HepG2 (cell line): Measurements from ENCODE around the gene TPM1. TPM values are rescaled to one million over a fixed set of nuclear protein-coding genes. Genes with fewer than 3 reads are reported as not detected.

ENCODE experiments used
- ATAC-seq: fragments of 200-7000 bp; cut with Tn5 transposase; 3 replicates; pipeline ENCODE4 v1.9.1; 2020; ENCODE audit warnings: mild to moderate bottlenecking, moderate library complexity
- BruUV-seq: library from RNA; stranded (reverse); fragments of 400-500 nt; replicated peaks from 2 replicates; lab custom pipeline; 2021; lab: Mats Ljungman, UMichigan
- CTCF ChIA-PET: fragments of 300-600 bp; formaldehyde crosslinking; extraction: SDS; loops from one replicate; lab custom pipeline; 2021; ENCODE audit warnings: low total read pairs, inconsistent platforms, low intra/inter-chr PET ratio; lab: Yijun Ruan, JAX
- POLR2A ChIA-PET: fragments of 350-600 bp; sonication (Branson Sonifier 250); formaldehyde crosslinking; loops from one replicate; lab custom pipeline; 2020; ENCODE audit warnings: antibody characterized with exemption, inconsistent platforms; lab: Yijun Ruan, JAX
- DNase-seq: peaks from one replicate; pipeline ENCODE4 v3.0.0-alpha.2; 2015; ENCODE audit warnings: low spot score
- FAIRE-seq: peaks from 3 replicates; lab custom pipeline; 2011; peaks lifted over from hg19 to GRCh38; lab: Jason Lieb, UNC
- H2AFZ ChIP-seq: one replicate; pipeline ENCODE4 v1.6.1; 2011; ENCODE audit warnings: low read length, inconsistent platforms
- H3K27ac ChIP-seq: fragments of 300-600 bp; 3 replicates; pipeline ENCODE4 v1.8.0; 2011; ENCODE audit warnings: mixed run types, mild to moderate bottlenecking, mixed read lengths, low read length, inconsistent platforms; ENCODE audit not compliant: insufficient read depth; ENCODE audit errors: extremely low read length
- H3K27me3 ChIP-seq, 2 experiments: fragments of 200-600 bp in 1 of 2; 2 replicates in 1 of 2; 3 replicates in 1 of 2; pipeline versions ENCODE4 v1.6.0 to v1.8.0; 2011; ENCODE audit warnings: low read length in 2 of 2, mild to moderate bottlenecking in 2 of 2, moderate library complexity in 2 of 2, inconsistent platforms in 1 of 2; ENCODE audit not compliant: insufficient read depth in 2 of 2, control insufficient read depth in 1 of 2
- H3K36me3 ChIP-seq, 2 experiments: fragments of 200-600 bp in 1 of 2; replicated peaks in 1 of 2; 2 replicates in 1 of 2; 3 replicates in 1 of 2; pipeline versions ENCODE4 v1.5.1 to v1.8.0; 2011; ENCODE audit warnings: low read length in 2 of 2, inconsistent platforms in 1 of 2; ENCODE audit not compliant: insufficient read depth in 2 of 2, control insufficient read depth in 1 of 2
- H3K4me1 ChIP-seq: 2 replicates; pipeline ENCODE4 v1.5.1; 2012; ENCODE audit warnings: low read length, inconsistent platforms; ENCODE audit not compliant: insufficient read depth
- H3K4me2 ChIP-seq: 2 replicates; pipeline ENCODE4 v1.6.0; 2011; ENCODE audit warnings: low read depth, low read length, inconsistent platforms
- H3K4me3 ChIP-seq, 3 experiments: fragments of 200-600 bp in 1 of 3; sonication (generic), shearing (Covaris generic) in 1 of 3; replicated peaks in 1 of 3; 2 replicates each; pipeline ENCODE4 v1.5.1; 2011 to 2016; ENCODE audit warnings: low read length in 3 of 3, inconsistent platforms in 2 of 3, low read depth in 2 of 3, mild to moderate bottlenecking in 2 of 3, control low read depth in 1 of 3, mixed read lengths in 1 of 3; ENCODE audit not compliant: insufficient read depth in 1 of 3
- H3K79me2 ChIP-seq: one replicate; pipeline ENCODE4 v1.6.1; 2011; ENCODE audit warnings: low read length, inconsistent platforms; ENCODE audit not compliant: insufficient read depth
- H3K9ac ChIP-seq: 2 replicates; pipeline ENCODE4 v1.6.0; 2011; ENCODE audit warnings: mild to moderate bottlenecking, low read depth, low read length, inconsistent platforms; ENCODE audit not compliant: insufficient read depth
- H3K9me3 ChIP-seq: 2 replicates; pipeline ENCODE4 v1.5.1; 2012; ENCODE audit warnings: mild to moderate bottlenecking, low read length
- H4K20me1 ChIP-seq: 2 replicates; pipeline ENCODE4 v1.6.0; 2011; ENCODE audit warnings: inconsistent platforms, mild to moderate bottlenecking, low read length, moderate library complexity; ENCODE audit not compliant: insufficient read depth
- CBX1 ChIP-seq: IDR thresholded peaks from one replicate; pipeline ENCODE4 v1.6.1; 2016; ENCODE audit warnings: antibody characterized with exemption, low read depth
- DMAP1 ChIP-seq: IDR thresholded peaks from 2 replicates; pipeline ENCODE4 v1.6.1; 2016
- FOXK1 ChIP-seq: sonication (generic); formaldehyde crosslinking; IDR thresholded peaks from 2 replicates; pipeline ENCODE4 v1.4.0; 2020; ENCODE audit warnings: low read depth, missing genetic modification reagents, borderline replicate concordance
- IKZF5 ChIP-seq: IDR thresholded peaks from 2 replicates; pipeline ENCODE4 v1.6.1; 2018; ENCODE audit warnings: missing genetic modification reagents, mild to moderate bottlenecking, missing compliant biosample characterization
- JARID2 ChIP-seq: sonication (generic); formaldehyde crosslinking; IDR thresholded peaks from 2 replicates; pipeline ENCODE4 v1.8.1; 2023; ENCODE audit warnings: missing genetic modification reagents, inconsistent platforms; ENCODE audit not compliant: insufficient replicate concordance
- KMT2B ChIP-seq: IDR thresholded peaks from 2 replicates; pipeline ENCODE4 v1.6.1; 2016; ENCODE audit warnings: missing genetic modification reagents, missing compliant biosample characterization
- NFE2L2 ChIP-seq: fragments of 150-350 bp; IDR thresholded peaks from 2 replicates; pipeline ENCODE4 v1.6.1; 2014; ENCODE audit warnings: low read length
- POLR2A ChIP-seq, 2 experiments: IDR thresholded peaks; 2 replicates each; pipeline ENCODE4 v1.6.1; 2011; ENCODE audit warnings: low read depth in 2 of 2, low read length in 2 of 2, mild to moderate bottlenecking in 1 of 2, moderate library complexity in 1 of 2; ENCODE audit not compliant: insufficient read depth in 1 of 2
- SNAPC5 ChIP-seq: sonication (generic); formaldehyde crosslinking; IDR thresholded peaks from 2 replicates; pipeline ENCODE4 v1.8.1; 2023; ENCODE audit warnings: mild to moderate bottlenecking, missing genetic modification reagents, borderline replicate concordance
- TCF12 ChIP-seq, 2 experiments: fragments of 450-650 bp in 1 of 2; sonication (generic) in 1 of 2; formaldehyde crosslinking in 1 of 2; IDR thresholded peaks; 2 replicates each; pipeline versions ENCODE4 v1.6.1 to v1.8.0; 2017 to 2022; ENCODE audit warnings: antibody characterized with exemption in 1 of 2, mild to moderate bottlenecking in 1 of 2, missing genetic modification reagents in 1 of 2, moderate library complexity in 1 of 2
- ZFX ChIP-seq: sonication (generic); formaldehyde crosslinking; IDR thresholded peaks from 2 replicates; pipeline ENCODE4 v1.4.0; 2020; ENCODE audit warnings: mild to moderate bottlenecking, low read depth, missing genetic modification reagents, moderate library complexity
- ZIK1 ChIP-seq: sonication (generic); formaldehyde crosslinking; IDR thresholded peaks from 2 replicates; pipeline ENCODE4 v1.5.0; 2020; ENCODE audit warnings: mild to moderate bottlenecking, low read depth, missing genetic modification reagents, borderline replicate concordance
- ZNF234 ChIP-seq: sonication (generic); formaldehyde crosslinking; conservative IDR thresholded peaks from 2 replicates; pipeline ENCODE4 v1.5.1; 2020; ENCODE audit warnings: mild to moderate bottlenecking, missing genetic modification reagents
- ZNF34 ChIP-seq: sonication (generic); formaldehyde crosslinking; IDR thresholded peaks from 2 replicates; pipeline ENCODE4 v1.4.0; 2020; ENCODE audit warnings: mild to moderate bottlenecking, missing genetic modification reagents, borderline replicate concordance
- ZNF44 ChIP-seq: sonication (generic); formaldehyde crosslinking; IDR thresholded peaks from 2 replicates; pipeline ENCODE4 v1.5.1; 2020; ENCODE audit warnings: mild to moderate bottlenecking, missing genetic modification reagents
- ZNF513 ChIP-seq: sonication (generic); formaldehyde crosslinking; conservative IDR thresholded peaks from 2 replicates; pipeline ENCODE4 v1.5.0; 2020; ENCODE audit warnings: missing genetic modification reagents
- ZNF564 ChIP-seq: sonication (generic); formaldehyde crosslinking; IDR thresholded peaks from 2 replicates; pipeline ENCODE4 v1.8.1; 2023; ENCODE audit warnings: mild to moderate bottlenecking, missing genetic modification reagents
- ZNF598 ChIP-seq: sonication (generic); formaldehyde crosslinking; IDR thresholded peaks from 2 replicates; pipeline ENCODE4 v1.5.1; 2020; ENCODE audit warnings: mild to moderate bottlenecking, missing genetic modification reagents, borderline replicate concordance
- ZNF629 ChIP-seq: sonication (generic); formaldehyde crosslinking; conservative IDR thresholded peaks from 2 replicates; pipeline ENCODE4 v1.5.0; 2020; ENCODE audit warnings: missing genetic modification reagents
- WGBS: methylation state at CpG from one replicate; pipeline ENCODE4 v1.1.6; 2017; ENCODE audit warnings: low lambda C conversion rate; 5-methylcytosine and 5-hydroxymethylcytosine counted together
- in situ Hi-C: cut with HindIII; loops from 2 replicates; pipeline ENCODE4 v1.10.0; 2017; ENCODE audit warnings: low pct_unique_long_range_greater_than_20kb; ENCODE audit not compliant: extremely low pct_ligation_motif_present
- intact Hi-C: fragments of 100-400 bp; cut with micrococcal nuclease; formaldehyde crosslinking; loops from one replicate; pipeline ENCODE4 v1.10.0; 2022; ENCODE audit not compliant: unreplicated experiment
- polyA plus RNA-seq, 8 experiments: library from polyadenylated mRNA; depleted of rRNA in 3 of 8; stranded (reverse) in 7 of 8; unstranded in 1 of 8; fragments of >200 nt; fragmentation: Illumina TruSeq in 4 of 8; extraction: Trizol in 4 of 8; gene quantifications; 2 replicates each; pipeline versions ENCODE4 v1.2.1 to v1.2.3, GENCODE V29; 2011 to 2016; ENCODE audit warnings: low read depth in 4 of 8, missing spikeins in 1 of 8, mixed read lengths in 1 of 8; ENCODE audit not compliant: insufficient read depth in 1 of 8
- total RNA-seq, 5 experiments: library from RNA; depleted of rRNA; stranded (reverse); fragments of >200 nt; fragmentation: Illumina TruSeq; extraction: Trizol; gene quantifications; 2 replicates each; pipeline ENCODE4 v1.2.3, GENCODE V29; 2016; ENCODE audit warnings: low read depth in 1 of 5

The TPM1 gene
- total and polyA plus RNA-seq, 2 of the 13 experiments (the other 11 are each of a cell fraction or from before 2014, with no cell fraction given): 98.9 to 109 TPM

GRCh38 chr15:63029676-63030075 lies 12.9 kb upstream of the TPM1 start:
- Histone ChIP-seq H3K9ac (no peak overlapping the region), H3K27me3 (no peaks in the 10 kb centered on the region), H3K4me2 (no peak overlapping the region), H2AFZ (no peak overlapping the region), H3K4me3 (no peak overlapping the region), H3K36me3 (no peaks in the 10 kb centered on the region), H4K20me1 (no peaks in the 10 kb centered on the region), H3K4me1 (peaks cover 10% of the 10 kb centered on the region), H3K9me3 (no peaks in the 10 kb centered on the region), H3K27ac (no peak overlapping the region), H3K79me2 (no peaks in the 10 kb centered on the region)
- FAIRE-seq (no peak), ATAC-seq (no peak), DNase-seq (no peak)
- TF ChIP-seq IKZF5 (CRISPR knock-in tag): no peak
- TF ChIP-seq ZNF34: no peak
- no peak for TF ChIP-seq CBX1
- TF ChIP-seq ZNF44 (CRISPR knock-in tag): no peak
- TF ChIP-seq ZNF598 (CRISPR knock-in tag): no peak
- POLR2A ChIA-PET: no interaction called here
- intact Hi-C loops: no loop called here
- CTCF ChIA-PET: no interaction called here
- in situ Hi-C loops: no loop called here
- 75% methylated on average over 5 of the region's 5 CpGs for WGBS
- BruUV-seq: no TSS peak

GRCh38 chr15:63030101-63030551 lies 12.4 kb upstream of the TPM1 start:
- H3K4me1 ChIP-seq: peaks cover 10% of the 10 kb centered on the region
- H3K4me3 ChIP-seq: no peak overlapping the region
- no peaks in the 10 kb centered on the region for H3K79me2 ChIP-seq
- H3K9ac ChIP-seq: no peak overlapping the region
- H3K9me3 ChIP-seq: no peaks in the 10 kb centered on the region
- in situ Hi-C loops: no loop called here
- FAIRE-seq: no peak
- BruUV-seq: no TSS peak
- no peaks in the 10 kb centered on the region for H3K36me3 ChIP-seq
- ATAC-seq: no peak
- H3K4me2 ChIP-seq: no peak overlapping the region
- POLR2A ChIA-PET: no interaction called here
- no peak overlapping the region for H3K27ac ChIP-seq
- 45% methylated on average over 6 of the region's 6 CpGs for WGBS
- CTCF ChIA-PET: no interaction called here
- no peak for DNase-seq
- H2AFZ ChIP-seq: no peak overlapping the region
- intact Hi-C loops: no loop called here
- H4K20me1 ChIP-seq: no peaks in the 10 kb centered on the region
- no peaks in the 10 kb centered on the region for H3K27me3 ChIP-seq
- no peak for TF ChIP-seq ZNF629
- no peak for TF ChIP-seq JARID2
- TF ChIP-seq TCF12 (IDR thresholded peaks at IDR 0.05): no peak
- no peak for TF ChIP-seq TCF12 (CRISPR knock-in tag; IDR thresholded peaks at IDR 0.05)
- TF ChIP-seq KMT2B (CRISPR knock-in tag): no peak
- no peak for TF ChIP-seq ZNF234
- TF ChIP-seq ZNF513 (CRISPR knock-in tag): no peak
- no peak for TF ChIP-seq SNAPC5 (CRISPR knock-in tag)
- no peak for TF ChIP-seq POLR2A (IDR thresholded peaks at IDR 0.05; ENCODE audit: insufficient read depth in 1 of 2, low read depth in 2 of 2, low read length in 2 of 2)
- no peak for TF ChIP-seq ZFX
- no peak for TF ChIP-seq NFE2L2
- no peak for TF ChIP-seq FOXK1 (CRISPR knock-in tag)
- no peak for TF ChIP-seq DMAP1 (CRISPR knock-in tag)
- no peak for TF ChIP-seq ZIK1 (CRISPR knock-in tag)
- TF ChIP-seq ZNF564 (CRISPR knock-in tag): no peak
